Fibroblast of lung (primary cell): ENCODE data around the gene ARMH4. TPM values are rescaled to one million over a fixed set of nuclear protein-coding genes. Genes with fewer than 3 reads are reported as not detected.

ENCODE experiments used
- DNase-seq, 2 donors: peaks; one replicate each; pipeline versions ENCODE4 v3.0.0 to v3.0.0-alpha.2; 2010; ENCODE audit warnings: low read depth in 2 of 2
- H2AFZ ChIP-seq: 2 replicates; pipeline ENCODE4 v1.5.1; 2012; ENCODE audit warnings: low read length, control low read depth, inconsistent platforms
- H3K27ac ChIP-seq: 2 replicates; pipeline ENCODE4 v1.5.1; 2011; ENCODE audit warnings: low read length, control low read depth; ENCODE audit not compliant: insufficient read depth
- H3K27me3 ChIP-seq: 2 replicates; pipeline ENCODE4 v1.5.1; 2011; ENCODE audit warnings: mild to moderate bottlenecking, low read length; ENCODE audit not compliant: control insufficient read depth, insufficient read depth
- H3K36me3 ChIP-seq: 2 replicates; pipeline ENCODE4 v1.5.1; 2011; ENCODE audit warnings: low read length; ENCODE audit not compliant: control insufficient read depth, insufficient read depth
- H3K4me1 ChIP-seq: 2 replicates; pipeline ENCODE4 v1.5.1; 2011; ENCODE audit warnings: low read length; ENCODE audit not compliant: control insufficient read depth, insufficient read depth; ENCODE audit errors: extremely low read depth
- H3K4me2 ChIP-seq: 2 replicates; pipeline ENCODE4 v1.5.1; 2011; ENCODE audit warnings: low read length, control low read depth; ENCODE audit not compliant: insufficient read depth; ENCODE audit errors: extremely low read depth
- H3K4me3 ChIP-seq, 4 experiments: fragments of 200-600 bp in 1 of 4; sonication (generic) in 1 of 4; replicated peaks in 1 of 4; 2 replicates each; pipeline ENCODE4 v1.5.1; 2011 to 2016; ENCODE audit warnings: low read length in 4 of 4, low read depth in 3 of 4, mild to moderate bottlenecking in 3 of 4, control low read depth in 2 of 4, inconsistent platforms in 1 of 4, mixed read lengths in 1 of 4; ENCODE audit not compliant: insufficient read depth in 1 of 4; ENCODE audit errors: control extremely low read depth in 1 of 4
- H3K79me2 ChIP-seq: 2 replicates; pipeline ENCODE4 v1.5.1; 2012; ENCODE audit warnings: mild to moderate bottlenecking, low read length, inconsistent platforms; ENCODE audit not compliant: control insufficient read depth, insufficient read depth
- H3K9ac ChIP-seq: 2 replicates; pipeline ENCODE4 v1.5.1; 2011; ENCODE audit warnings: mild to moderate bottlenecking, low read length, control low read depth; ENCODE audit not compliant: insufficient read depth
- H3K9me3 ChIP-seq: 2 replicates; pipeline ENCODE4 v1.5.1; 2012; ENCODE audit warnings: low read depth, low read length; ENCODE audit not compliant: control insufficient read depth, insufficient read depth
- H4K20me1 ChIP-seq: 2 replicates; pipeline ENCODE4 v1.5.1; 2011; ENCODE audit warnings: low read length; ENCODE audit not compliant: control insufficient read depth, insufficient read depth; ENCODE audit errors: extremely low read depth
- EZH2 ChIP-seq: IDR thresholded peaks from 2 replicates; pipeline ENCODE4 v1.5.1; 2012; ENCODE audit warnings: low read length, control low read depth, mild to moderate bottlenecking; ENCODE audit errors: missing control alignments
- polyA plus RNA-seq, 2 donors: library from polyadenylated mRNA; depleted of rRNA in 1 of 2; stranded (reverse) in 1 of 2; unstranded in 1 of 2; fragments of >200 nt; gene quantifications; 2 replicates each; pipeline ENCODE4 v1.2.1, GENCODE V29; 2011 to 2012; ENCODE audit warnings: missing spikeins in 1 of 2
- total RNA-seq: library from RNA; depleted of rRNA; stranded (reverse); fragments of >200 nt; gene quantifications from 2 replicates; pipeline ENCODE4 v1.2.1, GENCODE V29; 2014
- TF ChIP-seq, protein P1 (sequence below), 2 donors: IDR thresholded peaks in 1 of 2; conservative IDR thresholded peaks in 1 of 2; 1 replicate in 1 of 2; 2 replicates in 1 of 2; pipeline ENCODE4 v1.5.1; 2011 to 2012; ENCODE audit warnings: low read length in 2 of 2, control low read depth in 1 of 2, inconsistent platforms in 1 of 2, low read depth in 1 of 2, mild to moderate bottlenecking in 1 of 2

The ARMH4 gene
- total and polyA plus RNA-seq, 2 donors (not counting 1 experiment from before 2014, with no cell fraction given), result 6.3 to 6.8 TPM

DNA sequence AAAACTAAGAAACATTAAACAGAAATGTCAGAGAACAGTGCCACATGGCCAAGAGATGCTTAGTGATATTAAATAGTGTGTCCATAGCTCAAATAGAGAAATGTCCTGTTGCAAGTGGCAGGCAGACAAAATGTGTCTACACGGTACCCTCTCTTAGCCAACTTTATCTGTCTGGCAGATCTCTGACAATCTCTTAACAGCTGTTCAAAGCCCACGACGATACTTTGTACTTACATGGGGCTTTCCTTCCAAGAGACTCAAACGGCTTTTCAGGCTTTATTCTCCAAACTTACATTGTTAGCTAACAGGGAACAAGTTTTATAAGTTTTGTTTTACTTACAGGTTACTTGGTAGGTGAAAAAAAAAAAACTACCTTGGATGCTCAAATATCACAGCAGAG, 45.6 kb downstream of the ARMH4 start:
- no peak overlapping the region for H2AFZ ChIP-seq
- H3K9ac ChIP-seq, result no peak overlapping the region
- H3K4me3 ChIP-seq, result no peak overlapping the region
- no peaks in the 10 kb centered on the region for H3K79me2 ChIP-seq
- TF ChIP-seq EZH2, result no peak
- TF ChIP-seq, protein P1, sequence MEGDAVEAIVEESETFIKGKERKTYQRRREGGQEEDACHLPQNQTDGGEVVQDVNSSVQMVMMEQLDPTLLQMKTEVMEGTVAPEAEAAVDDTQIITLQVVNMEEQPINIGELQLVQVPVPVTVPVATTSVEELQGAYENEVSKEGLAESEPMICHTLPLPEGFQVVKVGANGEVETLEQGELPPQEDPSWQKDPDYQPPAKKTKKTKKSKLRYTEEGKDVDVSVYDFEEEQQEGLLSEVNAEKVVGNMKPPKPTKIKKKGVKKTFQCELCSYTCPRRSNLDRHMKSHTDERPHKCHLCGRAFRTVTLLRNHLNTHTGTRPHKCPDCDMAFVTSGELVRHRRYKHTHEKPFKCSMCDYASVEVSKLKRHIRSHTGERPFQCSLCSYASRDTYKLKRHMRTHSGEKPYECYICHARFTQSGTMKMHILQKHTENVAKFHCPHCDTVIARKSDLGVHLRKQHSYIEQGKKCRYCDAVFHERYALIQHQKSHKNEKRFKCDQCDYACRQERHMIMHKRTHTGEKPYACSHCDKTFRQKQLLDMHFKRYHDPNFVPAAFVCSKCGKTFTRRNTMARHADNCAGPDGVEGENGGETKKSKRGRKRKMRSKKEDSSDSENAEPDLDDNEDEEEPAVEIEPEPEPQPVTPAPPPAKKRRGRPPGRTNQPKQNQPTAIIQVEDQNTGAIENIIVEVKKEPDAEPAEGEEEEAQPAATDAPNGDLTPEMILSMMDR (conservative IDR thresholded peaks at IDR 0.05 in 1 of 2, IDR thresholded peaks at IDR 0.05 in 1 of 2; ENCODE audit: low read depth in 1 of 2, low read length in 2 of 2), result no peak
- H3K36me3 ChIP-seq, result no peaks in the 10 kb centered on the region
- H4K20me1 ChIP-seq, result no peaks in the 10 kb centered on the region
- no peak for DNase-seq
- H3K9me3 ChIP-seq, result no peaks in the 10 kb centered on the region
- no peak overlapping the region for H3K4me2 ChIP-seq
- peaks cover 4% of the 10 kb centered on the region for H3K27me3 ChIP-seq
- H3K4me1 ChIP-seq, result no peaks in the 10 kb centered on the region
- H3K27ac ChIP-seq, result no peak overlapping the region

DNA sequence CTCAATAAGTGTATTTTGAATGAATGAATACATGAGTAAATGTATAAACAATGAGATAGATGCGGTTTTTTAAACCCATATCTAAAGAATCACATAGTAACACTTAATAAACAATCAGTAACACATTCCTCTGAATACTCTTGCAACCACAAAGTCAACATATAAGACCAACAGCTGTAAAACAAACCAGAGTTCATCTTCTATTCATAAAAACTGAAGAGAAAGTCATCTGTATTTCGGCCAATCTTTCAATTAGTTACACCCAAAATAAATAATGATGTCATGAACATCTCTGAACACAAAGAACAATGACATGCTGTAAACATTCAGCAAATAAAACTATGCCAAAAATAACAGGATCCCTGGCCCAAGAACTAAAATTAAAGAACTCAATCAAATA, 47.2 kb downstream of the ARMH4 start:
- Histone ChIP-seq H3K27ac (no peak overlapping the region), H4K20me1 (no peaks in the 10 kb centered on the region), H3K4me2 (no peak overlapping the region), H3K4me1 (peaks cover 8% of the 10 kb centered on the region), H3K4me3 (no peak overlapping the region), H3K27me3 (peaks cover 4% of the 10 kb centered on the region), H3K9ac (no peak overlapping the region), H3K79me2 (no peaks in the 10 kb centered on the region), H2AFZ (no peak overlapping the region), H3K9me3 (no peaks in the 10 kb centered on the region), H3K36me3 (no peaks in the 10 kb centered on the region)
- DNase-seq, result peak; percentile 91 to 95
- no peak for TF ChIP-seq EZH2
- TF ChIP-seq, protein P1 (conservative IDR thresholded peaks at IDR 0.05 in 1 of 2, IDR thresholded peaks at IDR 0.05 in 1 of 2; ENCODE audit: low read depth in 1 of 2, low read length in 2 of 2), result no peak

DNA sequence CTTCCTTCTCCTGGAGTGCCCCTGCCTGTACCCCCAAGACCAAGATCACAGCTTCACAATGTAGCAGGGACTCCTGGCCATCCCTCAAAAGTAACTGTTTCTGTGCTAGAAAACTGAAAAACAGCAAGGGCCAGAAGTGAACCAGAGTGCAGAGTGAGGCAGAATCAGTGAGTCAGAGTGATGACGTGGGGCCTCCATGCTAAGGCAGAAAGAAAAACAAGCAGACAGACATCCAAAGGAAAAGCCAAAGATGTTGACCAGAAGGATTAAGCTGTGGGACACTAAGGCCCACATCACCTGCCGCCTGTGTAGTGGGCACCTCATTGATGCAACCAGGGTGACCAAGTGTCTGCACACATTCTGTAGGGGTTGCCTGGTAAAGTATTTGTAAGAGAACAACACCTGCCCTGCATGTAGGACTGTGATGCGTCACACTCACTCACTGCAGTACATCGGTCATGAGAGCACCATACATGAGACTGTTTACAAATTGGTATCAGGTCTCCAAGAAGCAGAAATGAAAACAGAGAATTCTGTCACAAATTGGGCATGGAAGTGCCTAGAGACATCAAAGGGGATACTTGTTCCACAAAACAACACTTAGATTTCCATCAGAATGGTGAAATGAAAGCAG, 51.2 kb downstream of the ARMH4 start:
- no peak overlapping the region for H3K4me3 ChIP-seq
- H3K36me3 ChIP-seq, result no peaks in the 10 kb centered on the region
- no peaks in the 10 kb centered on the region for H3K27me3 ChIP-seq
- H3K27ac ChIP-seq, result no peak overlapping the region
- H3K4me1 ChIP-seq, result peaks cover 8% of the 10 kb centered on the region
- DNase-seq, result peak; percentile 79 to 81
- TF ChIP-seq, protein P1 (conservative IDR thresholded peaks at IDR 0.05 in 1 of 2, IDR thresholded peaks at IDR 0.05 in 1 of 2; ENCODE audit: low read depth in 1 of 2, low read length in 2 of 2), result no peak
- TF ChIP-seq EZH2, result no peak
- no peaks in the 10 kb centered on the region for H3K9me3 ChIP-seq
- H3K79me2 ChIP-seq, result no peaks in the 10 kb centered on the region
- H3K4me2 ChIP-seq, result peak overlapping the region; percentile 52
- no peaks in the 10 kb centered on the region for H4K20me1 ChIP-seq
- no peak overlapping the region for H3K9ac ChIP-seq
- no peak overlapping the region for H2AFZ ChIP-seq
